HepG2 (cell line): ENCODE measurements around the gene NFX1.
"Not testable (repeated sequence)": the region's sequence is repeated elsewhere in the genome, so short reads cannot be mapped to it uniquely, and the experiment has no call there.

Experiments
- CREB1 ChIP-seq, 2 experiments: fragments of 450-650 bp in 1 of 2; IDR thresholded peaks; 2 replicates each; pipeline ENCODE4 v1.6.1; 2016 to 2017; ENCODE audit warnings: control low read depth in 1 of 2, mild to moderate bottlenecking in 1 of 2, missing compliant biosample characterization in 1 of 2, missing genetic modification characterization in 1 of 2
- EZH2 ChIP-seq: conservative IDR thresholded peaks from 2 replicates; pipeline ENCODE4 v1.6.1; 2012; ENCODE audit warnings: mild to moderate bottlenecking, low read depth, low read length, moderate library complexity
- MYNN ChIP-seq: sonication (generic); formaldehyde crosslinking; IDR thresholded peaks from 2 replicates; pipeline ENCODE4 v1.4.0; 2020; ENCODE audit warnings: mild to moderate bottlenecking, low read depth, missing genetic modification reagents
- PATZ1 ChIP-seq: sonication (generic); formaldehyde crosslinking; IDR thresholded peaks from 2 replicates; pipeline ENCODE4 v1.4.0; 2020; ENCODE audit warnings: missing genetic modification reagents
- REPIN1 ChIP-seq: sonication (generic); formaldehyde crosslinking; IDR thresholded peaks from 2 replicates; pipeline ENCODE4 v1.8.0; 2022; ENCODE audit warnings: missing genetic modification reagents, low read depth, mild to moderate bottlenecking, borderline replicate concordance
- SPEN ChIP-seq: sonication (generic); formaldehyde crosslinking; IDR thresholded peaks from 2 replicates; pipeline ENCODE4 v1.5.1; 2020; ENCODE audit warnings: low read depth, mild to moderate bottlenecking, missing genetic modification reagents
- SRSF9 ChIP-seq: fragments of 200-400 bp; formaldehyde crosslinking; IDR thresholded peaks from 2 replicates; pipeline ENCODE4 v1.6.1; 2018; ENCODE audit warnings: borderline replicate concordance, mild to moderate bottlenecking, low read depth, low read length; ENCODE audit not compliant: insufficient read depth, poor library complexity, severe bottlenecking
- TBP ChIP-seq: sonication (generic); formaldehyde crosslinking; IDR thresholded peaks from 2 replicates; pipeline ENCODE4 v1.5.0; 2020; ENCODE audit warnings: missing genetic modification reagents
- ZC3H4 ChIP-seq: sonication (generic); formaldehyde crosslinking; IDR thresholded peaks from 2 replicates; pipeline ENCODE4 v1.4.0; 2020; ENCODE audit warnings: missing genetic modification reagents, borderline replicate concordance
- ZFP91 ChIP-seq: sonication (generic); formaldehyde crosslinking; IDR thresholded peaks from 2 replicates; pipeline ENCODE4 v1.9.0; 2022; ENCODE audit warnings: missing genetic modification reagents, mild to moderate bottlenecking, borderline replicate concordance
- ZNF121 ChIP-seq: sonication (generic); formaldehyde crosslinking; IDR thresholded peaks from 2 replicates; pipeline ENCODE4 v1.5.0; 2020; ENCODE audit warnings: mild to moderate bottlenecking, missing genetic modification reagents
- ZNF878 ChIP-seq: sonication (generic); formaldehyde crosslinking; IDR thresholded peaks from 2 replicates; pipeline ENCODE4 v1.8.1; 2023; ENCODE audit warnings: mild to moderate bottlenecking, missing genetic modification reagents, moderate library complexity
- TF ChIP-seq, protein P1 (sequence below): sonication (generic); formaldehyde crosslinking; IDR thresholded peaks from 2 replicates; pipeline ENCODE4 v1.5.0; 2020; ENCODE audit warnings: mild to moderate bottlenecking, missing genetic modification reagents, moderate library complexity
- TF ChIP-seq, protein P2 (sequence below): sonication (generic); formaldehyde crosslinking; IDR thresholded peaks from 2 replicates; pipeline ENCODE4 v1.8.1; 2023; ENCODE audit warnings: mild to moderate bottlenecking, missing genetic modification reagents

GRCh38 chr9:33395159-33395879, 105.0 kb downstream of the NFX1 start:
- not testable (repeated sequence) for TF ChIP-seq ZNF121 (CRISPR knock-in tag); ZNF878 (CRISPR knock-in tag); SPEN (CRISPR knock-in tag); REPIN1 (CRISPR knock-in tag); PATZ1 (CRISPR knock-in tag); ZFP91; TBP (CRISPR knock-in tag); EZH2; MYNN (CRISPR knock-in tag); CREB1 (IDR thresholded peaks at IDR 0.05); CREB1 (CRISPR knock-in tag; IDR thresholded peaks at IDR 0.05); SRSF9; ZC3H4 (CRISPR knock-in tag)
- TF ChIP-seq, protein P1, sequence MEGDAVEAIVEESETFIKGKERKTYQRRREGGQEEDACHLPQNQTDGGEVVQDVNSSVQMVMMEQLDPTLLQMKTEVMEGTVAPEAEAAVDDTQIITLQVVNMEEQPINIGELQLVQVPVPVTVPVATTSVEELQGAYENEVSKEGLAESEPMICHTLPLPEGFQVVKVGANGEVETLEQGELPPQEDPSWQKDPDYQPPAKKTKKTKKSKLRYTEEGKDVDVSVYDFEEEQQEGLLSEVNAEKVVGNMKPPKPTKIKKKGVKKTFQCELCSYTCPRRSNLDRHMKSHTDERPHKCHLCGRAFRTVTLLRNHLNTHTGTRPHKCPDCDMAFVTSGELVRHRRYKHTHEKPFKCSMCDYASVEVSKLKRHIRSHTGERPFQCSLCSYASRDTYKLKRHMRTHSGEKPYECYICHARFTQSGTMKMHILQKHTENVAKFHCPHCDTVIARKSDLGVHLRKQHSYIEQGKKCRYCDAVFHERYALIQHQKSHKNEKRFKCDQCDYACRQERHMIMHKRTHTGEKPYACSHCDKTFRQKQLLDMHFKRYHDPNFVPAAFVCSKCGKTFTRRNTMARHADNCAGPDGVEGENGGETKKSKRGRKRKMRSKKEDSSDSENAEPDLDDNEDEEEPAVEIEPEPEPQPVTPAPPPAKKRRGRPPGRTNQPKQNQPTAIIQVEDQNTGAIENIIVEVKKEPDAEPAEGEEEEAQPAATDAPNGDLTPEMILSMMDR (CRISPR knock-in tag) = not testable (repeated sequence)
- TF ChIP-seq, protein P2, sequence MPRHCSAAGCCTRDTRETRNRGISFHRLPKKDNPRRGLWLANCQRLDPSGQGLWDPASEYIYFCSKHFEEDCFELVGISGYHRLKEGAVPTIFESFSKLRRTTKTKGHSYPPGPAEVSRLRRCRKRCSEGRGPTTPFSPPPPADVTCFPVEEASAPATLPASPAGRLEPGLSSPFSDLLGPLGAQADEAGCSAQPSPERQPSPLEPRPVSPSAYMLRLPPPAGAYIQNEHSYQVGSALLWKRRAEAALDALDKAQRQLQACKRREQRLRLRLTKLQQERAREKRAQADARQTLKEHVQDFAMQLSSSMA = not testable (repeated sequence)
